HUES48 (cell line): ENCODE results near the gene MATN3.

Experiments
- H3K27ac ChIP-seq: one replicate; pipeline ENCODE4 v1.7.0; 2013; ENCODE audit warnings: low read depth, low read length, inconsistent platforms
- H3K27me3 ChIP-seq: 2 replicates; pipeline ENCODE4 v1.6.1; 2013; ENCODE audit warnings: mild to moderate bottlenecking, low read length; ENCODE audit not compliant: control insufficient read depth, insufficient read depth
- H3K36me3 ChIP-seq: 2 replicates; pipeline ENCODE4 v1.6.1; 2013; ENCODE audit warnings: low read length; ENCODE audit not compliant: control insufficient read depth, insufficient read depth
- H3K4me1 ChIP-seq: 2 replicates; pipeline ENCODE4 v1.6.1; 2013; ENCODE audit warnings: mild to moderate bottlenecking, low read length; ENCODE audit not compliant: control insufficient read depth, insufficient read depth
- H3K4me3 ChIP-seq: 2 replicates; pipeline ENCODE4 v1.5.1; 2013; ENCODE audit warnings: mild to moderate bottlenecking, low read depth, low read length
- H3K9ac ChIP-seq: 2 replicates; pipeline ENCODE4 v1.6.1; 2013; ENCODE audit warnings: mild to moderate bottlenecking, low read depth, low read length, moderate library complexity
- H3K9me3 ChIP-seq: 2 replicates; pipeline ENCODE4 v1.6.1; 2013; ENCODE audit warnings: low read length; ENCODE audit not compliant: control insufficient read depth, insufficient read depth

The MATN3 gene

GRCh38 chr2:20035955-20036666 lies 23.6 kb upstream of the MATN3 start:
- no peak overlapping the region for H3K27ac ChIP-seq
- H3K9me3 ChIP-seq = no peaks in the 10 kb centered on the region
- no peaks in the 10 kb centered on the region for H3K27me3 ChIP-seq
- H3K36me3 ChIP-seq = peaks cover 98% of the 10 kb centered on the region
- H3K4me1 ChIP-seq = peaks cover 3% of the 10 kb centered on the region; the same call in 1 of the 2 replicates
- no peak overlapping the region for H3K9ac ChIP-seq
- no peak overlapping the region for H3K4me3 ChIP-seq

GRCh38 chr2:20034821-20035220 lies 22.4 kb upstream of the MATN3 start:
- Histone ChIP-seq H3K9ac (no peak overlapping the region), H3K9me3 (no peaks in the 10 kb centered on the region), H3K4me1 (peaks cover 3% of the 10 kb centered on the region; the same call in 1 of the 2 replicates), H3K27ac (no peak overlapping the region), H3K27me3 (no peaks in the 10 kb centered on the region), H3K36me3 (peaks cover 91% of the 10 kb centered on the region), H3K4me3 (no peak overlapping the region)

- Histone ChIP-seq H3K4me3 (no peak overlapping the region), H3K27ac (no peak overlapping the region), H3K36me3 (peaks cover 88% of the 10 kb centered on the region), H3K27me3 (no peaks in the 10 kb centered on the region), H3K9me3 (no peaks in the 10 kb centered on the region), H3K9ac (no peak overlapping the region), H3K4me1 (peaks cover 3% of the 10 kb centered on the region; the same call in 1 of the 2 replicates)
Observed at GRCh38 chr2:20034218-20034617, 21.8 kb upstream of the MATN3 start.

- H3K36me3 ChIP-seq = peaks cover 87% of the 10 kb centered on the region
- no peaks in the 10 kb centered on the region for H3K9me3 ChIP-seq
- H3K27me3 ChIP-seq = no peaks in the 10 kb centered on the region
- H3K4me3 ChIP-seq = no peak overlapping the region
- peaks cover 3% of the 10 kb centered on the region; the same call in 1 of the 2 replicates for H3K4me1 ChIP-seq
- no peak overlapping the region for H3K9ac ChIP-seq
- H3K27ac ChIP-seq = no peak overlapping the region
Observed at GRCh38 chr2:20033322-20033721, 20.9 kb upstream of the MATN3 start.

GRCh38 chr2:20030224-20030623 lies 17.8 kb upstream of the MATN3 start:
- no peak overlapping the region for H3K27ac ChIP-seq
- no peak overlapping the region for H3K4me3 ChIP-seq
- H3K27me3 ChIP-seq = no peaks in the 10 kb centered on the region
- peaks cover 61% of the 10 kb centered on the region for H3K36me3 ChIP-seq
- H3K9me3 ChIP-seq = no peaks in the 10 kb centered on the region
- no peak overlapping the region for H3K9ac ChIP-seq
- H3K4me1 ChIP-seq = peaks cover 3% of the 10 kb centered on the region; the same call in 1 of the 2 replicates

- H3K27ac ChIP-seq = no peak overlapping the region
Observed at GRCh38 chr2:20027705-20028434, 15.4 kb upstream of the MATN3 start.

GRCh38 chr2:20027260-20027677 lies 14.8 kb upstream of the MATN3 start:
- Histone ChIP-seq H3K27me3 (no peaks in the 10 kb centered on the region), H3K36me3 (peaks cover 32% of the 10 kb centered on the region), H3K4me1 (no peaks in the 10 kb centered on the region), H3K4me3 (no peak overlapping the region), H3K27ac (no peak overlapping the region), H3K9ac (no peak overlapping the region), H3K9me3 (peaks cover 3% of the 10 kb centered on the region)

More at GRCh38 chr2:20027705-20028434, 15.4 kb upstream of the MATN3 start:
- Histone ChIP-seq H3K4me3 (no peak overlapping the region), H3K36me3 (peaks cover 38% of the 10 kb centered on the region), H3K9ac (no peak overlapping the region), H3K9me3 (no peaks in the 10 kb centered on the region; the same call in 1 of the 2 replicates), H3K4me1 (no peaks in the 10 kb centered on the region), H3K27me3 (no peaks in the 10 kb centered on the region)

GRCh38 chr2:20025065-20025786 lies 12.8 kb upstream of the MATN3 start:
- Histone ChIP-seq H3K27ac (no peak overlapping the region), H3K4me3 (no peak overlapping the region), H3K4me1 (no peaks in the 10 kb centered on the region), H3K9me3 (peaks cover 14% of the 10 kb centered on the region), H3K36me3 (peaks cover 15% of the 10 kb centered on the region; the same call in 1 of the 2 replicates), H3K9ac (no peak overlapping the region), H3K27me3 (no peaks in the 10 kb centered on the region)

GRCh38 chr2:20023688-20024087 lies 11.2 kb upstream of the MATN3 start:
- Histone ChIP-seq H3K4me1 (no peaks in the 10 kb centered on the region), H3K9ac (no peak overlapping the region), H3K27me3 (no peaks in the 10 kb centered on the region)

GRCh38 chr2:20021405-20022009 lies 9.0 kb upstream of the MATN3 start:
- Histone ChIP-seq H3K9me3 (peaks cover 14% of the 10 kb centered on the region), H3K27ac (no peak overlapping the region), H3K9ac (no peak overlapping the region), H3K4me3 (no peak overlapping the region), H3K27me3 (no peaks in the 10 kb centered on the region), H3K36me3 (no peaks in the 10 kb centered on the region), H3K4me1 (no peaks in the 10 kb centered on the region)

More at GRCh38 chr2:20023688-20024087, 11.2 kb upstream of the MATN3 start:
- Histone ChIP-seq H3K9me3 (peaks cover 14% of the 10 kb centered on the region), H3K36me3 (peaks cover 9% of the 10 kb centered on the region; the same call in 1 of the 2 replicates), H3K27ac (no peak overlapping the region), H3K4me3 (no peak overlapping the region)
